ENCODE measurements around the gene MYH9.

DNA sequence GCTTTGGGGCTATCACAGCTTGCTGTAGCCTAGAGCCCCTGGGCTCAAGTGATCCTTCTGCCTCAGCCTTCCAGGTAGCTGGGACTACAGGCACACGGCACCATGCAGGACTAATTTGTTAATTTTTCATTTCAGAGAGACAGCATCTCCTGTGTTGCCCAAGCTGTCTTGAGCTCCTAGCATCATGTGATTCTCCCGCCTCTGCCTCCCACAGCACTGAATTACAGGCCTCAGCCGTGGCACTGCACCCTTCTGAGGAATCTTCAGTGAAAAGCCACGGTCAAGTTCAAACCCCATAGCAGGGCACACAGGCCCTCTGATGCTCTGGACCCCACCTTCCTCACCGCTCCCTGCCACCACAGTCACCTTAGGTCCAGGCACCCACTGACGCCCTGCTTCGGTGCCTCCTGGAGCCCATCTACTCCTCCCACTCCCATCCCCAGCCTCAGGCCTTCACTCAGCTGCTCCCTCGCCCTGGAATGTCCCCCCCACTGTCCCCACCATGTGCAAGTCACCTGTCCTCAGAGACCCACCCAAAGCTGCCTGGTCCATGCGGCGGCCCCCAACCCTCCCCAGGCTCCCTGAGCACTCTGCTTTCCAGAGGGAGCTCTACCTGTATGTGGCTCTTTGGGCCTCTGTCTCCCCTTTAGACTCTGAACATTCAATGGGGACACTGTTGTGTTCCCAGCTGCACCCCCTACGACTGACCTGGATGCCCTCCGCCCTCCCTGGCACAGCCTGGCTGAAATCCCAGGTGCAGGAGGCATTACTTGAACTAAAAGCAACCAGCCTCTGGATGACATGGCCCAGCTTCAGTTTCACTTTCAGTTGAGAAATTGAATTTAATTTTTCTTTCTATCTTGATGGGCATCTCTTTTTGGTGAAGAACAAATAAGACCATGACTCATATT is 150.1 kb downstream of the MYH9 start:
- TF ChIP-seq, protein P1, sequence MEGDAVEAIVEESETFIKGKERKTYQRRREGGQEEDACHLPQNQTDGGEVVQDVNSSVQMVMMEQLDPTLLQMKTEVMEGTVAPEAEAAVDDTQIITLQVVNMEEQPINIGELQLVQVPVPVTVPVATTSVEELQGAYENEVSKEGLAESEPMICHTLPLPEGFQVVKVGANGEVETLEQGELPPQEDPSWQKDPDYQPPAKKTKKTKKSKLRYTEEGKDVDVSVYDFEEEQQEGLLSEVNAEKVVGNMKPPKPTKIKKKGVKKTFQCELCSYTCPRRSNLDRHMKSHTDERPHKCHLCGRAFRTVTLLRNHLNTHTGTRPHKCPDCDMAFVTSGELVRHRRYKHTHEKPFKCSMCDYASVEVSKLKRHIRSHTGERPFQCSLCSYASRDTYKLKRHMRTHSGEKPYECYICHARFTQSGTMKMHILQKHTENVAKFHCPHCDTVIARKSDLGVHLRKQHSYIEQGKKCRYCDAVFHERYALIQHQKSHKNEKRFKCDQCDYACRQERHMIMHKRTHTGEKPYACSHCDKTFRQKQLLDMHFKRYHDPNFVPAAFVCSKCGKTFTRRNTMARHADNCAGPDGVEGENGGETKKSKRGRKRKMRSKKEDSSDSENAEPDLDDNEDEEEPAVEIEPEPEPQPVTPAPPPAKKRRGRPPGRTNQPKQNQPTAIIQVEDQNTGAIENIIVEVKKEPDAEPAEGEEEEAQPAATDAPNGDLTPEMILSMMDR (IDR thresholded peaks at IDR 0.05), result no peak
- TF ChIP-seq POLR2AphosphoS5 (IDR thresholded peaks at IDR 0.05), result no peak
- no peak for TF ChIP-seq POLR2A (IDR thresholded peaks at IDR 0.05; ENCODE audit: low read depth)
- no peak for TF ChIP-seq EP300 (IDR thresholded peaks at IDR 0.05)

Data from esophagus muscularis mucosa (tissue), 4 donors.